NK-92 (cell line): ENCODE results near the gene PHC3.
"Not testable (repeated sequence)": the region's sequence is repeated elsewhere in the genome, so short reads cannot be mapped to it uniquely, and the experiment has no call there.

Experiments
- DNase-seq: peaks from one replicate; lab custom pipeline; 2025; ENCODE audit not compliant: unreplicated experiment; lab: John Stamatoyannopoulos, UW

The PHC3 gene

GRCh38 chr3:170180908-170181885, at the start of gene PHC3:
Gene PHC3, minus strand, starts transcription at chr3:170181733. Its CDS starts 18 bp downstream, at chr3:170181715.
- peak; percentile 68 for DNase-seq

GRCh38 chr3:170228093-170228766, 46.7 kb upstream of the PHC3 start:
- no peak for DNase-seq

- DNase-seq: no peak
Observed at GRCh38 chr3:170226426-170226960, 45.0 kb upstream of the PHC3 start.

- no peak for DNase-seq
Observed at GRCh38 chr3:170225166-170225565, 43.6 kb upstream of the PHC3 start.

GRCh38 chr3:170222647-170223541, 41.4 kb upstream of the PHC3 start:
- DNase-seq: no peak

- DNase-seq: no peak
Observed at GRCh38 chr3:170221924-170222646, 40.6 kb upstream of the PHC3 start, which contains the start of gene PRKCI. Gene PRKCI, plus strand, starts transcription at chr3:170222424. Its CDS starts 246 bp downstream, at chr3:170222670.

GRCh38 chr3:170220871-170221270, 39.3 kb upstream of the PHC3 start:
- no peak for DNase-seq

- DNase-seq: no peak
Observed at GRCh38 chr3:170219850-170220249, 38.3 kb upstream of the PHC3 start.

- no peak for DNase-seq
Observed at GRCh38 chr3:170211668-170212067, 30.1 kb upstream of the PHC3 start.

GRCh38 chr3:170207717-170208116, 26.2 kb upstream of the PHC3 start:
- DNase-seq: no peak

- not testable (repeated sequence) for DNase-seq
Observed at GRCh38 chr3:170206164-170206762, 24.7 kb upstream of the PHC3 start.

GRCh38 chr3:170205302-170205701, 23.8 kb upstream of the PHC3 start:
- DNase-seq: no peak

- no peak for DNase-seq
Observed at GRCh38 chr3:170204509-170204908, 23.0 kb upstream of the PHC3 start.

- no peak for DNase-seq
Observed at GRCh38 chr3:170204023-170204472, 22.5 kb upstream of the PHC3 start.

- DNase-seq: no peak
Observed at GRCh38 chr3:170203457-170203856, 21.9 kb upstream of the PHC3 start.

- no peak for DNase-seq
Observed at GRCh38 chr3:170201527-170201926, 20.0 kb upstream of the PHC3 start.

- no peak for DNase-seq
Observed at GRCh38 chr3:170200987-170201386, 19.5 kb upstream of the PHC3 start.

- DNase-seq: no peak
Observed at GRCh38 chr3:170196833-170197232, 15.3 kb upstream of the PHC3 start.

GRCh38 chr3:170195759-170196158, 14.2 kb upstream of the PHC3 start:
- not testable (repeated sequence) for DNase-seq
